ENCODE results near the gene ADRA2C.

ADRA2C gene

DNA sequence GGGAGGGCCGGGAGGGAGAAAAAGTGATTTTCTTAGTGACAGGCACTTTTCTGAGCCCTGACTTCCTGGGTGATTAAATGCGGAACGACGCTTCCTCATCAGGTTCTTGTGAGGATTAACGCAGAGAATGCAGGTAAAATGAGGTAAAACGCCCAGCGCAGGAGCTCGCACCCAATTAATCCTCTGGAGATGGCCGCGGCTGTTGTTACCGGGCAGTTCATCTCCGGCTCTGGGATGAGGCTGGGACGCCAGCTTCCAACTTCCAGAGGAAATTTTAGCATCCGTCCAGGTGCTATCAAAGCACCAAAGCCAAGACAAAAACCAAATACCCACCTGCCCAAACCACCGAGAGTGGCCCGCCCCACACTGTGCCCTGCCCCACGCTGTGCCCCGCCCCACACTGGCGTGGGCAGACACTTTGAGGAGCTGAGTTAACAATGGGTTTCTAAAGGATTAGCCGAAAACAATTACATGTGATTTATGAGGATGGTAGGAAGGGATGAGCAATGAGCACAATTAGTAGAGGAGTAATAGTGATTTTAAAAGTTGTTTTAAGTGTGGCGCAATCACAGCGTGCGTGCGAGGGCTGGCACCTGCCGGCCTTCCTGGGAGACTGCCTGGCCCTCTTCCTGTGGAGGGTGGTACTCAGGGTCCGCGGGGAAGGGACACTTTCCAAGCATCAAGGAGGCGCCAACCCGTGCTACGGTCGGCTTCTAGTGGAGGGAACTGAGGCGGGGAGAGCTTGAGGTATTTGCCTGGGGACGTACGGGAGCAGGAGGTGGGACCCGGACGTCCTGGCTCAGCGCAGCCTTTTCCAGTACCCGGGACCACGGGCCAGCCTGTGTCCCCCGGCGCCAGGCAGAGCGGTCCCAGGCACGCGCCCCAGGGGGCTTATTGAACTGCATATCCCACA lies 41.6 kb upstream of the ADRA2C start:
- H3K4me3 ChIP-seq (ENCODE audit: low read depth, low read length), result no peak overlapping the region
- H3K9me3 ChIP-seq, result no peaks in the 10 kb centered on the region
- no peaks in the 10 kb centered on the region for H3K27me3 ChIP-seq
- DNase-seq, result no peak
- H3K36me3 ChIP-seq, result no peaks in the 10 kb centered on the region
- TF ChIP-seq, protein P1, sequence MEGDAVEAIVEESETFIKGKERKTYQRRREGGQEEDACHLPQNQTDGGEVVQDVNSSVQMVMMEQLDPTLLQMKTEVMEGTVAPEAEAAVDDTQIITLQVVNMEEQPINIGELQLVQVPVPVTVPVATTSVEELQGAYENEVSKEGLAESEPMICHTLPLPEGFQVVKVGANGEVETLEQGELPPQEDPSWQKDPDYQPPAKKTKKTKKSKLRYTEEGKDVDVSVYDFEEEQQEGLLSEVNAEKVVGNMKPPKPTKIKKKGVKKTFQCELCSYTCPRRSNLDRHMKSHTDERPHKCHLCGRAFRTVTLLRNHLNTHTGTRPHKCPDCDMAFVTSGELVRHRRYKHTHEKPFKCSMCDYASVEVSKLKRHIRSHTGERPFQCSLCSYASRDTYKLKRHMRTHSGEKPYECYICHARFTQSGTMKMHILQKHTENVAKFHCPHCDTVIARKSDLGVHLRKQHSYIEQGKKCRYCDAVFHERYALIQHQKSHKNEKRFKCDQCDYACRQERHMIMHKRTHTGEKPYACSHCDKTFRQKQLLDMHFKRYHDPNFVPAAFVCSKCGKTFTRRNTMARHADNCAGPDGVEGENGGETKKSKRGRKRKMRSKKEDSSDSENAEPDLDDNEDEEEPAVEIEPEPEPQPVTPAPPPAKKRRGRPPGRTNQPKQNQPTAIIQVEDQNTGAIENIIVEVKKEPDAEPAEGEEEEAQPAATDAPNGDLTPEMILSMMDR (IDR thresholded peaks at IDR 0.05; ENCODE audit: low read depth, low read length), result no peak
- peaks cover 5% of the 10 kb centered on the region for H3K4me1 ChIP-seq

DNA sequence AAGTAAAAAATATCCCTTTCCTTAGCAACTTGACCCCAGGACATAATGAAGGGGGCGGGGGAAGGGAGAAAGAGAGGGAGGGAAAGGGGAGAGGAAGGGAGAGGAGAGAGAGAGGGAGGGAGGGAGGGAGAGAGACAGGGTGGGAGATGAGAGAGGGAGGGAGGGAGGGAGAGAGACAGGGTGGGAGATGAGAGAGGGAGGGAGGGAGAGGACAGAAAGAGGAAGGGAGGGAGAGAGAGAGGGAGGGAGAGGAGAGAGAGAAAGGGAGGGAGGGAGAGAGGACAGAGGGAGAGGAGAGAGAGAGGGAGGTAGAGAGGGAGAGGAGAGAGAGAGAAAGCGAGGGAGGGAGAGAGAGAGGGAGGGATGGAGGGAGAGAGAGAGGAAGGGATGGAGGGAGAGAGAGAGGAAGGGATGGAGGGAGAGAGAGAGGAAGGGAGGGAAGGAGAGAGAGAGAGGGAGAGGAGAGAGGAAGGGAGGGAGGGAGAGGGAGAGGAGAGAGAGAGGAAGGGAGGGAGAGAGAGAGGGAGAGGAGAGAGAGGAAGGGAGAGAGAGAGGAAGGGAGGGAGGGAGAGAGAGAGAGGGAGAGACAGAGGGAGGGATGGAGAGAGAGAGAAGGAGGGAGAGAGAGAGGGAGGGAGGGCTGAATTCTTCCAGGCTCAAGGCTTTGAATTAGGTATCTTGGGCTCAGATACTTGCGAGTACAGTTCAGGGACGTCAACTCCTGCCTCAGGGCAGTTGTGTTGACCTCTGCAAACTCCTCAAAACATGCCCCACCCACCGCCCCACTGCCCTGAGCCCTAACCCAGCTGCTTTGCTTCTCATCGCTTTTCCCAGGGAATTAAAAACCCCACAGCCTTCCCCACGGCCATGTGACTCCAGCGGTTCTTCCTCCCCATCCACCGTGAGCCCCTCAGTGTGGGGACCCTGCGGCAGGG lies 40.0 kb upstream of the ADRA2C start:
- TF ChIP-seq, protein P1 (IDR thresholded peaks at IDR 0.05; ENCODE audit: low read depth, low read length), result no peak
- Histone ChIP-seq H3K36me3 (no peaks in the 10 kb centered on the region), H3K4me3 (ENCODE audit: low read depth, low read length) (no peak overlapping the region), H3K4me1 (peaks cover 5% of the 10 kb centered on the region), H3K9me3 (no peaks in the 10 kb centered on the region), H3K27me3 (no peaks in the 10 kb centered on the region)
- no peak for DNase-seq

DNA sequence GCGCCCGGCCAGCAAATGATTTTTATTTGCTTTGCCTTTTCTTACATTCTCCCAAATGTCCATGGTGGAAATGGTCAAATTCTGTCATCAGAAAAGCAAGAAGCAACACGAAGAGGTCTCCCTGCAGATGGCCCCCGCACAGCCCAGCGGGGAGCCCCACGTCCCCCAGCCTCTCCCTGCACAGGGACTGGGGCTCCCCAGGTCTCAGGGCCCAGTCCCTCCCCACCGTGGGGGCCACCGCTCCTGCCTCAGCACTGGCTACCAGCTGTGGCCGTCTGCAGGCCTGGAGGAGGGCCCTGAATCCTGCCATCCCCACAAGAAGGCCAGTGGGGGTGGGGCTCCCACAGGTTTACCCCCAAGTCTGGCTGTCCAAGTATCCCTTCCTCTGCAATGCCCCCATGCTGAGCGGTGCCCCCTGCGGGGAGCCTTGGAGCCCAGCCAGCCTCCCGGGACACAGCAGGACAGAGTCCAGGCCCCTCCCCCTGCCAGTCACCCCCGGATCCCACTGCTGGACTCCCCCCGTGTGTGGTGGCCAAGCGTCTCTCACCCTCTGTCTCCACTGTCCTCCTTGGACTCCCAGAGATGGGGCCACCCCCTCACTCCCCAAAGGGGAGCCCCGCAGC lies 38.2 kb upstream of the ADRA2C start:
- Histone ChIP-seq H3K4me3 (ENCODE audit: low read depth, low read length) (no peak overlapping the region), H3K9me3 (no peaks in the 10 kb centered on the region), H3K4me1 (peaks cover 11% of the 10 kb centered on the region), H3K27me3 (no peaks in the 10 kb centered on the region), H3K36me3 (no peaks in the 10 kb centered on the region)
- TF ChIP-seq, protein P1 (IDR thresholded peaks at IDR 0.05; ENCODE audit: low read depth, low read length), result no peak
- no peak for DNase-seq

DNA sequence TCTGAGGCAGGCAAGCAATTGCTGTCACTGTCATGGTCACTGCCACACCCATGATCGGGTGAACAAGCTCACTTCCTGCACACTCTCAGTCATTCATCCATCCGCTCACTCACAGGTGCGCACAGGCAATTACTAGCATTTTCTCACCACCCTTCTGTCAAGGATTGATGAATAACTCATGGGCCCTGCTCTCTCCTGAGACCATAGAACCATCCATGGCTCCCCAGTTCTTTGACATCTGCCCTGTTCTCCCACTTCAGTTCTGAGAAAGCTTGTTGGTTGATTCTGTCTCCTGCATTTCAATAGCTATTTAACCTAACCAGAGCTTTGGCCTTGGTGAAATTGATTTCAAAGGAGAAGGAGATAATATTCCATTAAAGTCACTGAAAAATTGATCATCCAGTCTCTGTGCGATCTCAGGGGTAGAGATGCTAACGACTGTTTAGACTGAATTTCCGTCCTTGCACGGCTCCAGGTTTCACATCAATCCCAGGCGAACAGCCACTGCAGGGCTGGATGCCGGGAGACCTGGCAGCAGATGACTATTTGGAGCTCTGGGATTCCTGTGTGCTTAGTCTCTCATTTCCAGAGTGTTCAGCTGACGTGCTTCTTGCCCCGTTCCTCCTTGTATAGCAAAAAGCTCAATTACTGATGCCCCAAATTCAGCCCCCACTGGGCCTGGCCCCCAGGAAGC lies 36.9 kb upstream of the ADRA2C start:
- no peak overlapping the region for H3K4me3 ChIP-seq (ENCODE audit: low read depth, low read length)
- TF ChIP-seq, protein P1 (IDR thresholded peaks at IDR 0.05; ENCODE audit: low read depth, low read length), result no peak
- H3K4me1 ChIP-seq, result peaks cover 11% of the 10 kb centered on the region
- H3K27me3 ChIP-seq, result no peaks in the 10 kb centered on the region
- DNase-seq, result no peak
- H3K9me3 ChIP-seq, result no peaks in the 10 kb centered on the region
- H3K36me3 ChIP-seq, result no peaks in the 10 kb centered on the region

DNA sequence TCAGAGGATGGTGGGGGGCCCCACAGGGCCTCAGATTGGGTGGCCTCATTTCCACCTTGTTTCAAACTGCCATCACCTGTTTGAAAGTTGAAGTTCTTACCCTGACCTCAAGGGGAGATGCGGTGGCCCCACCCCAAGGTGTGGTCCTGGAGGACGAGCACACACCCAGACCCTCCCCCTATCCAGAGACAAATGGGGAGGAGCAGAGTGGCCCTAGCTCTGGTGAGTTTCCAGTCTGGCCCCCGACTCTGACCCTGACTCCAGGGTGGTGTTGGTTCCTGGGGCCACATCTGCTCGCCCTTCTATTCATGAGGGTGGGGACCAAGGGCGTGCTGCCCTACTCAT lies 36.3 kb upstream of the ADRA2C start:
- peaks cover 11% of the 10 kb centered on the region for H3K4me1 ChIP-seq
- DNase-seq, result no peak
- TF ChIP-seq, protein P1 (IDR thresholded peaks at IDR 0.05; ENCODE audit: low read depth, low read length), result no peak
- no peaks in the 10 kb centered on the region for H3K9me3 ChIP-seq
- H3K27me3 ChIP-seq, result no peaks in the 10 kb centered on the region
- H3K4me3 ChIP-seq (ENCODE audit: low read depth, low read length), result no peak overlapping the region
- H3K36me3 ChIP-seq, result no peaks in the 10 kb centered on the region
